Neural progenitor cell (in vitro differentiated cells): ENCODE data around the gene NRCAM. TPM values are rescaled to one million over a fixed set of nuclear protein-coding genes. Genes with fewer than 3 reads are reported as not detected.

Source experiments
- DNase-seq: peaks from one replicate; pipeline ENCODE4 v3.0.0-alpha.2; 2016; ENCODE audit warnings: low spot score
- H2AFZ ChIP-seq: fragments of 200-600 bp; sonication (generic); replicated peaks from 2 replicates; pipeline ENCODE4 v1.6.1; 2016; ENCODE audit warnings: antibody characterized with exemption
- H3F3A ChIP-seq: fragments of 200-600 bp; sonication (generic); 2 replicates; pipeline ENCODE4 v1.6.1; 2016; ENCODE audit warnings: antibody characterized with exemption, low read depth
- H3K27ac ChIP-seq: fragments of 200-600 bp; sonication (generic); 2 replicates; pipeline ENCODE4 v1.5.1; 2016; ENCODE audit warnings: mild to moderate bottlenecking
- H3K27me3 ChIP-seq: fragments of 200-600 bp; sonication (generic); 2 replicates; pipeline ENCODE4 v1.6.1; 2016; ENCODE audit warnings: mild to moderate bottlenecking, moderate library complexity
- H3K36me3 ChIP-seq: fragments of 200-600 bp; sonication (generic); 2 replicates; pipeline ENCODE4 v1.5.1; 2016
- H3K4me1 ChIP-seq: fragments of 200-600 bp; sonication (generic); 2 replicates; pipeline ENCODE4 v1.6.1; 2016; ENCODE audit warnings: mixed run types
- H3K4me2 ChIP-seq: fragments of 200-600 bp; sonication (generic); 2 replicates; pipeline ENCODE4 v1.6.1; 2016
- H3K4me3 ChIP-seq: fragments of 200-600 bp; sonication (generic); 2 replicates; pipeline ENCODE4 v1.5.1; 2016
- H3K79me2 ChIP-seq: fragments of 200-600 bp; sonication (generic); 2 replicates; pipeline ENCODE4 v1.6.1; 2016; ENCODE audit warnings: low read depth
- H3K9ac ChIP-seq: fragments of 200-600 bp; sonication (generic); 2 replicates; pipeline ENCODE4 v1.6.1; 2016
- H3K9me3 ChIP-seq: fragments of 200-600 bp; sonication (generic); 2 replicates; pipeline ENCODE4 v1.5.1; 2016; ENCODE audit warnings: low read depth
- H4K20me1 ChIP-seq: fragments of 200-600 bp; sonication (generic); 2 replicates; pipeline ENCODE4 v1.6.1; 2016; ENCODE audit warnings: low read depth
- H3K27ac Mint-ChIP-seq: 3 replicates; pipeline ENCODE4 v1.8.0; 2021; ENCODE audit warnings: mixed read lengths
- H3K27me3 Mint-ChIP-seq: 2 replicates; pipeline ENCODE4 v1.8.0; 2022; ENCODE audit warnings: low read depth, mild to moderate bottlenecking, inconsistent platforms, moderate library complexity, mixed read lengths; ENCODE audit not compliant: insufficient read depth
- H3K36me3 Mint-ChIP-seq: 3 replicates; pipeline ENCODE4 v1.8.0; 2021; ENCODE audit warnings: mixed read lengths
- H3K4me1 Mint-ChIP-seq: 3 replicates; pipeline ENCODE4 v1.8.0; 2021; ENCODE audit warnings: mixed read lengths
- H3K4me3 Mint-ChIP-seq: 3 replicates; pipeline ENCODE4 v1.8.0; 2021; ENCODE audit warnings: mild to moderate bottlenecking, moderate library complexity, mixed read lengths
- H3K9me3 Mint-ChIP-seq: 3 replicates; pipeline ENCODE4 v1.8.0; 2020; ENCODE audit warnings: mixed read lengths
- CTCF ChIP-seq: fragments of 200-600 bp; sonication (generic); IDR thresholded peaks from 2 replicates; pipeline ENCODE4 v1.5.1; 2017; ENCODE audit warnings: antibody characterized with exemption, mild to moderate bottlenecking
- EZH2 ChIP-seq: fragments of 200-600 bp; sonication (generic); IDR thresholded peaks from 2 replicates; pipeline ENCODE4 v1.6.1; 2017; ENCODE audit warnings: antibody characterized with exemption, mild to moderate bottlenecking, moderate library complexity
- EZH2phosphoT487 ChIP-seq: fragments of 200-600 bp; sonication (generic); IDR thresholded peaks from 2 replicates; pipeline ENCODE4 v1.6.1; 2017; ENCODE audit warnings: antibody characterized with exemption
- total RNA-seq: library from RNA; depleted of rRNA; stranded (reverse); fragments of >200 nt; gene quantifications from 2 replicates; pipeline ENCODE4 v1.2.3, GENCODE V29; 2015; ENCODE audit warnings: low replicate concordance

The NRCAM gene
- total RNA-seq, 1 donor from 2014 or later: 104 TPM

- no peaks in the 10 kb centered on the region for H3K9me3 Mint-ChIP-seq
- Histone ChIP-seq H3F3A (no peaks in the 10 kb centered on the region), H3K79me2 (no peaks in the 10 kb centered on the region), H3K36me3 (no peaks in the 10 kb centered on the region), H3K9me3 (no peaks in the 10 kb centered on the region), H3K4me3 (no peak overlapping the region), H3K27me3 (no peaks in the 10 kb centered on the region), H3K9ac (no peak overlapping the region), H4K20me1 (no peaks in the 10 kb centered on the region), H2AFZ (no peak overlapping the region), H3K4me2 (no peak overlapping the region), H3K27ac (no peak overlapping the region), H3K4me1 (peaks cover 10% of the 10 kb centered on the region)
- no peaks in the 10 kb centered on the region for H3K27me3 Mint-ChIP-seq
- peaks cover 5% of the 10 kb centered on the region for H3K4me1 Mint-ChIP-seq
- DNase-seq: no peak
- H3K27ac Mint-ChIP-seq: no peak overlapping the region
- no peak overlapping the region for H3K4me3 Mint-ChIP-seq
- no peak for TF ChIP-seq CTCF
- no peak for TF ChIP-seq EZH2
- no peak for TF ChIP-seq EZH2phosphoT487
- no peaks in the 10 kb centered on the region for H3K36me3 Mint-ChIP-seq
Measured at GRCh38 chr7:108380517-108380916, 75.7 kb downstream of the NRCAM start.

GRCh38 chr7:108376206-108376605, 80.0 kb downstream of the NRCAM start:
- H4K20me1 ChIP-seq: no peaks in the 10 kb centered on the region
- no peak overlapping the region for H3K4me3 ChIP-seq
- no peak overlapping the region for H2AFZ ChIP-seq
- no peaks in the 10 kb centered on the region for H3K36me3 ChIP-seq
- peaks cover 4% of the 10 kb centered on the region for H3K4me1 Mint-ChIP-seq
- H3K4me2 ChIP-seq: no peak overlapping the region
- no peaks in the 10 kb centered on the region for H3F3A ChIP-seq
- no peak overlapping the region for H3K9ac ChIP-seq
- no peaks in the 10 kb centered on the region for H3K9me3 ChIP-seq
- no peaks in the 10 kb centered on the region for H3K27me3 ChIP-seq
- peaks cover 10% of the 10 kb centered on the region for H3K4me1 ChIP-seq
- peaks cover 7% of the 10 kb centered on the region for H3K9me3 Mint-ChIP-seq
- no peak overlapping the region for H3K4me3 Mint-ChIP-seq
- DNase-seq: no peak
- peaks cover 1% of the 10 kb centered on the region for H3K36me3 Mint-ChIP-seq
- no peak for TF ChIP-seq EZH2phosphoT487
- no peak for TF ChIP-seq EZH2
- no peaks in the 10 kb centered on the region for H3K79me2 ChIP-seq
- H3K27ac ChIP-seq: no peak overlapping the region
- no peak overlapping the region for H3K27ac Mint-ChIP-seq
- no peaks in the 10 kb centered on the region for H3K27me3 Mint-ChIP-seq

- Histone ChIP-seq H3K27ac (no peak overlapping the region), H3K36me3 (no peaks in the 10 kb centered on the region), H3K79me2 (no peaks in the 10 kb centered on the region), H3K4me1 (peaks cover 10% of the 10 kb centered on the region), H3K4me3 (no peak overlapping the region), H4K20me1 (no peaks in the 10 kb centered on the region), H2AFZ (no peak overlapping the region), H3K9me3 (no peaks in the 10 kb centered on the region), H3K4me2 (no peak overlapping the region), H3F3A (no peaks in the 10 kb centered on the region), H3K27me3 (no peaks in the 10 kb centered on the region), H3K9ac (no peak overlapping the region)
- DNase-seq: no peak
- Mint-ChIP-seq H3K4me1 (peaks cover 4% of the 10 kb centered on the region), H3K27ac (no peak overlapping the region), H3K27me3 (no peaks in the 10 kb centered on the region), H3K36me3 (peaks cover 1% of the 10 kb centered on the region), H3K4me3 (no peak overlapping the region), H3K9me3 (peaks cover 7% of the 10 kb centered on the region)
- TF ChIP-seq EZH2phosphoT487 (no peak), EZH2 (no peak), CTCF (no peak)
Measured at GRCh38 chr7:108375668-108376067, 80.6 kb downstream of the NRCAM start.

- H3K4me2 ChIP-seq: no peak overlapping the region
- H3K4me1 ChIP-seq: peaks cover 10% of the 10 kb centered on the region
- H3K36me3 Mint-ChIP-seq: peaks cover 1% of the 10 kb centered on the region
- H3K4me3 ChIP-seq: no peak overlapping the region
- H3K36me3 ChIP-seq: no peaks in the 10 kb centered on the region
- no peak overlapping the region for H3K4me3 Mint-ChIP-seq
- TF ChIP-seq CTCF (no peak), EZH2 (no peak), EZH2phosphoT487 (no peak)
- no peak overlapping the region for H3K27ac Mint-ChIP-seq
- H3K9me3 ChIP-seq: no peaks in the 10 kb centered on the region
- H3F3A ChIP-seq: no peaks in the 10 kb centered on the region
- no peak overlapping the region for H2AFZ ChIP-seq
- H3K9ac ChIP-seq: no peak overlapping the region
- H3K27me3 ChIP-seq: no peaks in the 10 kb centered on the region
- peaks cover 4% of the 10 kb centered on the region for H3K4me1 Mint-ChIP-seq
- no peaks in the 10 kb centered on the region for H3K27me3 Mint-ChIP-seq
- no peaks in the 10 kb centered on the region for H4K20me1 ChIP-seq
- no peaks in the 10 kb centered on the region for H3K79me2 ChIP-seq
- no peak overlapping the region for H3K27ac ChIP-seq
- peaks cover 7% of the 10 kb centered on the region for H3K9me3 Mint-ChIP-seq
- no peak for DNase-seq
Measured at GRCh38 chr7:108374899-108375298, 81.3 kb downstream of the NRCAM start.
